H1 (cell line): ENCODE measurements around the gene KNCN. TPM values are rescaled to one million over a fixed set of nuclear protein-coding genes. Genes with fewer than 3 reads are reported as not detected.

Experiments used
- KDM4A ChIP-seq: IDR thresholded peaks from one replicate; pipeline ENCODE4 v1.7.1; 2012; ENCODE audit warnings: low read depth, mild to moderate bottlenecking, moderate library complexity, low read length, inconsistent platforms; ENCODE audit not compliant: severe bottlenecking
- POLR2AphosphoS5 ChIP-seq: IDR thresholded peaks from 2 replicates; pipeline ENCODE4 v1.6.1; 2011; ENCODE audit warnings: low read depth, low read length
- RFX5 ChIP-seq: IDR thresholded peaks from 2 replicates; pipeline ENCODE4 v1.6.1; 2011; ENCODE audit warnings: low read depth, low read length, improper control_type of control experiment, borderline replicate concordance
- RXRA ChIP-seq: IDR thresholded peaks from 2 replicates; pipeline ENCODE4 v1.6.1; 2011; ENCODE audit warnings: low read depth, mild to moderate bottlenecking, low read length, moderate library complexity; ENCODE audit not compliant: insufficient read depth
- SUZ12 ChIP-seq: fragments of 200-600 bp; sonication (generic); IDR thresholded peaks from 2 replicates; pipeline ENCODE4 v1.6.1; 2012; ENCODE audit warnings: mild to moderate bottlenecking, inconsistent platforms, low read length, moderate library complexity, mixed read lengths
- polyA plus RNA-seq, 7 experiments: library from polyadenylated mRNA; depleted of rRNA in 3 of 7; stranded (reverse) in 5 of 7; unstranded in 2 of 7; fragments of >200 nt in 5 of 7; fragments of 200-250 nt in 2 of 7; gene quantifications; 1 replicate in 5 of 7; 2 replicates in 1 of 7; 4 replicates in 1 of 7; pipeline versions ENCODE4 v1.2.1 to v1.2.3, GENCODE V29; 2011 to 2013; ENCODE audit warnings: missing spikeins in 2 of 7, mixed read lengths in 2 of 7
- total RNA-seq: library from RNA; stranded (reverse); fragmentation: NEBNext Ultra II Directional; extraction: Animal tissue kit (Norgen Biotek cat#: 25700); gene quantifications from 2 replicates; pipeline ENCODE4 v1.2.1, GENCODE V29; 2021
- TF ChIP-seq, protein P1 (sequence below), 3 experiments: IDR thresholded peaks; 1 replicate in 2 of 3; 2 replicates in 1 of 3; pipeline versions ENCODE4 v1.5.1 to v1.6.1; 2011; ENCODE audit warnings: low read length in 3 of 3, mild to moderate bottlenecking in 3 of 3, inconsistent platforms in 2 of 3, low read depth in 1 of 3, moderate library complexity in 1 of 3; ENCODE audit not compliant: insufficient read depth in 1 of 3; ENCODE audit errors: control extremely low read depth in 1 of 3
- TF ChIP-seq, protein P2 (sequence below): IDR thresholded peaks from 2 replicates; pipeline ENCODE4 v1.6.1; 2012; ENCODE audit warnings: inconsistent platforms

KNCN gene
- total and polyA plus RNA-seq, 2 of the 8 experiments (the other 6 are each of a cell fraction or from before 2014, with no cell fraction given): not detected

DNA sequence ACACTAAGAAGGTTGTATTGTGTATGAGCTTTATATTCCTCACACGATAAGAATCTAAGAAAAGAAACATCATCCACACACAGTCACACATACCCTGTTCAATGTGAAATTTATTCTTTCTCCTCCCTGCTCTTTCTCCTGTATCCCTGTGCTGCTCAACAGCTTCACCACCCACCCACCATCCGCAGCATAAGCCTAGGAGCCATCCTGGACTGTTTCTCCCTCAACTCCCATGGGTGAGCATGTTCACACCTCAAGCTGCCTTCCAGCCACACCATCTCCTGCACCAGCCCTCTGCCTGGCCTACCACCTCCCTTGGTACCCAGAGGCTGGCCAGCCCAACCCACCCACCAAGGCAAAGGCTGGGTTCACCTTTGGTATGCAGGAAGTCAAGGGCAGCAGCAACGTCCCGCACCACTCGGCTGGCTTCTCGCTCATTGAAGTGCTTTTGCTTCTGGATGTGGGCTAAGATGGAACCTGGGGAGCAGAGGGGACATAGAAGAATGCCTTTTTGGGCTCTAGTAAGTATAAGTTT is 20.3 kb upstream of the KNCN start (continued):
- TF ChIP-seq, protein P1, sequence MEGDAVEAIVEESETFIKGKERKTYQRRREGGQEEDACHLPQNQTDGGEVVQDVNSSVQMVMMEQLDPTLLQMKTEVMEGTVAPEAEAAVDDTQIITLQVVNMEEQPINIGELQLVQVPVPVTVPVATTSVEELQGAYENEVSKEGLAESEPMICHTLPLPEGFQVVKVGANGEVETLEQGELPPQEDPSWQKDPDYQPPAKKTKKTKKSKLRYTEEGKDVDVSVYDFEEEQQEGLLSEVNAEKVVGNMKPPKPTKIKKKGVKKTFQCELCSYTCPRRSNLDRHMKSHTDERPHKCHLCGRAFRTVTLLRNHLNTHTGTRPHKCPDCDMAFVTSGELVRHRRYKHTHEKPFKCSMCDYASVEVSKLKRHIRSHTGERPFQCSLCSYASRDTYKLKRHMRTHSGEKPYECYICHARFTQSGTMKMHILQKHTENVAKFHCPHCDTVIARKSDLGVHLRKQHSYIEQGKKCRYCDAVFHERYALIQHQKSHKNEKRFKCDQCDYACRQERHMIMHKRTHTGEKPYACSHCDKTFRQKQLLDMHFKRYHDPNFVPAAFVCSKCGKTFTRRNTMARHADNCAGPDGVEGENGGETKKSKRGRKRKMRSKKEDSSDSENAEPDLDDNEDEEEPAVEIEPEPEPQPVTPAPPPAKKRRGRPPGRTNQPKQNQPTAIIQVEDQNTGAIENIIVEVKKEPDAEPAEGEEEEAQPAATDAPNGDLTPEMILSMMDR (IDR thresholded peaks at IDR 0.05; ENCODE audit: control extremely low read depth in 1 of 3, insufficient read depth in 1 of 3, low read depth in 1 of 3, low read length in 3 of 3): no peak
- TF ChIP-seq SUZ12 (no peak), KDM4A (no peak), POLR2AphosphoS5 (no peak), RXRA (no peak), RFX5 (no peak)
- TF ChIP-seq, protein P2, sequence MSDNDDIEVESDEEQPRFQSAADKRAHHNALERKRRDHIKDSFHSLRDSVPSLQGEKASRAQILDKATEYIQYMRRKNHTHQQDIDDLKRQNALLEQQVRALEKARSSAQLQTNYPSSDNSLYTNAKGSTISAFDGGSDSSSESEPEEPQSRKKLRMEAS: no peak
